ENCODE measurements around the gene LCE1F. TPM values are rescaled to one million over a fixed set of nuclear protein-coding genes. Genes with fewer than 3 reads are reported as not detected.

LCE1F gene, protein sequence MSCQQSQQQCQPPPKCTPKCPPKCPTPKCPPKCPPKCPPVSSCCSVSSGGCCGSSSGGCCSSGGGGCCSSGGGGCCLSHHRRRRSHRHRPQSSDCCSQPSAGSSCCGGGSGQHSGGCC
- polyA plus RNA-seq (ENCODE audit: insufficient read length in 10 of 10) = not detected
- long read RNA-seq, donor 1 = 0 reads
- long read RNA-seq, donor 2 = 0 reads
- long read RNA-seq, donor 3 = 0 reads
- long read RNA-seq, donor 4 = 0 reads
- long read RNA-seq, donor 5 = 0 reads
- long read RNA-seq, donor 6 = 0 reads
- long read RNA-seq, donor 7 = 0 reads
- long read RNA-seq, donor 8 = 0 reads
- long read RNA-seq, donor 9 = 0 reads

DNA sequence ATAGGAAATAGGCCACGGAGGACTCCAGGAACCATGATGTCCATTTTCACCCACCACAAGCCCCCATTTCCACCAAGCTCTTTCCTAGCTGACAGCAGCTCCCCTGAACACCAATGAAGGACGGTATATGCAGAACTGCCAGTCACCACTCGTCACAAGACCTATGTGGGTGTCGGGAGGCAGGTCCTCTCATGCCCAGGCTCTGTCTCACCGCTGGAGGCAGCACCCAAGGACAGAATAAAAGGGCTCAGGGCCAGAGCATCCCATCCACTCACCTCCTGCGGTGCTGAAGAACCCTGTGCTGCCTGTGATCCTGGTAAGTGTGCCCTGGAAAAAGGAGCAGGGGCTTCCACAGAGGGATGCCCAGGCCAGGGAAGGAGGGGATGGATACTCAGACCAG is at the start of gene LCE1F:
LCE1F (plus strand) TSS at position 266 of the 400 bp plus-strand sequence. CDS start 1,232 bp downstream, outside the sequence.
- DNase-seq = no peak

DNA sequence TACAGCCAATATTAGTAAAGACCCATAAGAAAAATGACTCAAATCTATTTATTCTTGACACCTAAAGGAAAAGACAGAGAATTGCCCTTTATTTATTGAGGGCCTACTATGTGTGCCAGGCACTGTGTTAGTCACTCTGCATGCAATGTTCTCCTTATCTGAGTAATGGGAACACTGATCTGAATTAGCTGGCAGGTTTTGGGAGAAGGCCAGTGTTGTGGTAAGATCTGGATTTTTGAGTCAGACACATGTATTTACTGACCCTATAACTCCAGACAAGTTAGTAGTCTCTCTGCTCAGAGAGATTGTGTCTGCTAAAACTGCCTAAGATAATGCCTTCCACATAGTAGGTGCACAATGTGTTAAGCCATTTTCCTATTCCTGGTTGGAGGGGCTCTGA is 49.7 kb upstream of the LCE1F start:
- no peak for DNase-seq

DNA sequence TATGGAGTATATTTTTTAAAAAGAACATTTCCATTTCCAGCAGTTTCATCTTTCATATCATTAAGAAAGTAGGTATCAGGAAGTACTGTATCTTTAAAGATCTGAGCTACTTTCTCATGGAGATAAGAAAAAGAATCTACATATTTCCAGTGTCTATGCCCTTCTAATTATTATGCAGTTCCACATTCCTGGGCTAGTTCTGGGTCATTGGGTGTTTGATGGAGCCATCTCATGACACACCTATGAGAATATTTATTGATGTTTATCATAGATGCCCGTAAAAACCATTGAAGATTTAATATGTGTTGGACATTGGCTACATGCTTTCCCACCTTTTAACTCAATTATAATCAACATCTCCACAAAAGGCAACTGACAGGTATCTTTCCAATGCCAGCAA is 46.0 kb upstream of the LCE1F start:
- DNase-seq = no peak

DNA sequence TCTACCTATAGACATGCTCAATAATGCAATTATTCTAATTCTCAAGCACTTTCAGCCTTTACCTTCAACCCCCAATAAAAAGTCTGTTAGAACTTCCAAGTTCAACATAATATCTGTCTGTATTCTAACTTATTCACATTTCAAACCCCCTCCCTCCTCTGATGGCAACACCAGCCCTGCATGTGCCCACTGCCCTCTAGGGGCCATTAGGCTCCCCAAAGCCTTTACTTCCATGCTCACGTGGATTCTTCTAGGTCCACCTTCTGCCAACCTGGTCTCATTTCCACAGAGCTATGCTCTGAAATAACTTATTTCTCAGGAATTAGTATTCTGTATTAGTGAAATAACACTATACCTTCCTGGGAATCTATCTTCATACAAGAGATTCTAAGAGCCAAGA is 39.3 kb upstream of the LCE1F start:
- no peak for DNase-seq

DNA sequence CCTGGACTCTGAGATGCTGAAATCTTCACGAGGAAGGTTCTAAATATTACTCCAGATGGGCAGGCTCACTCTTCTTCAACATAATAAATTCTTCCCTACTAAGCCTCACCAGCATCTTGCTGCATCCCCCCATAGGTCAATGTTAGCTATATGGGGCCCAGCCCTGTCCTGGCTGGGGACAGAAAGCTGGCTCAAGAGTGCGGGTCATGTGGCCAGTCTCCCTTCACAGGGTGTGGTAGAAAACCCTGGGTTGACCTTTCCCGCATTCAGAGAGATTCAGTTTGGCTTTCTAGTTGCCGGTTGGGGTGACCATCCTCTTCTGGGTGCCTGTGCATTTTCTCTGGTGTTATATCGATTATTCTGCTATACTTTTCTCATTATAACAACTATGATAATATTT is 36.9 kb upstream of the LCE1F start:
- no peak for DNase-seq

DNA sequence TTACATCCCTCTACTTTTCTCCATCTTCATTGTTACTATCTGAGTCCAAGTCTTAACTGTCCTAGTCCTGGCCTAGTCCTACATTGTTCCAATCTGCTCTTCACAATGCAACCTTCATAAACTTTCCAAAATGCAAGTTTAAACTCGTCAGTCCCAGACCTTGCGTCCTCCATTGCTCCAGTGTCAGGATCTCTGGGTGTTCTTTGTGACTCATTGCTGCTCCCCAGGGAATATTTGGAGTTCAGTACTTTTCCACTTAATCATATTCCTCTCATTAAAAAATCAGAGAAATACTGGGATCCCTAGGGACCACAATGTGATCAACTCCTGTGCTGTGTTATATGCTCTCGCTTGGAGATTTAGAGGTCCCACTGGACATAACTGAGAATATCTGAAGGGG is 35.1 kb upstream of the LCE1F start:
- DNase-seq = no peak

DNA sequence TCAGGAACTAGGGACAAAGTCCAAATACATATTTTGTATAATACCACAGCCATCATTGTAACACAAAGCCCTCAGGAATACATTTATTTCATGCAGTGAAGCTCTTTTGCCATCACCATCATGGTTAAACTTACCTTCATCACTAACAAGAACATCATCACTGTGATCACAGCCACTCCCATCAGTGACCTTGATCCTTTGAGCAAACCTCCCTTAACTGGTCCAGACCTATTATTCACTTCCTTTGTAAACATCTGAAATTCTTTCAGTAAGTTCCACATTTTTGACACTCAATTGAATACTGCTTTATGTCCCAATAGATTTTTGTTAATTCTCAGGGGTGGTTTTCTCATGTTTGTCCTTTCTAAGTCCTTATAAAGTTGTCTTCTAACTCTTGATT is 33.3 kb upstream of the LCE1F start:
- no peak for DNase-seq

DNA sequence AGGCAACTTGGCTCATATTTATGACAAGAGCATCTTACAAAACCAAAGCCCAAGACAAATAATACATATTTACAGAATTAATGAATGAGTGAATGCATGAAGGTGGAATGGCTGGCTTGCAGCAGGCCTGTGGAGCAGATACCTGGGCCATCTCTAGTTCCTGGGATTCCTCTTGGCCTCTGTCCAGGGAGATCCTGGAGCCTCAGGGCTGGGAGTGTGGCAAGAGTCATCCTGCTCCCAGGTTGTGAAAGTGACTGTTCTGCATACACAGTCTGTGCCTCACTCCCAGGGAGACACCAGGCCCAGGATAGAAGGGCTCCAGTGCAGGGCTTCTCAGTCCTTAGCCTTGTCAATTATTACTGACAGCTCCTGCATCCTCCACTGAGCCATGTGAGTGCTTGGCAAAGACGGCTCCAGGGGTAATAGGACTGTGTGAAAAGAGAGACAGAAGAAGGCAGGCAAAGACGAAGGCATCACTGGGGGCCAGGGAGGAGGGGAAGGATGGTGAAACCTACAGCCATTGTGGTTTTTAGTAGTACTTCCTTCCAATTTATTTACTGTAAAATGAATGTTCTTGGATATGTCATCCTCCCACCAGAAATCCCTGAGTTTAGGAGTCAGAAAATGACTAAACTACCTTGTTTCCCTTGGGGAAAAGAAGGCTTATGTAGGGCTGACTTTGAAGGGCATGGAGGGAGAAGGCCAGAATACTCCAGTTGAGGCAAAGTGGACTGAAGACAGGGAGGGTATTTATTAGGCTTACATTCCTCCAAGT is 31.4 kb upstream of the LCE1F start:
- no peak for DNase-seq

DNA sequence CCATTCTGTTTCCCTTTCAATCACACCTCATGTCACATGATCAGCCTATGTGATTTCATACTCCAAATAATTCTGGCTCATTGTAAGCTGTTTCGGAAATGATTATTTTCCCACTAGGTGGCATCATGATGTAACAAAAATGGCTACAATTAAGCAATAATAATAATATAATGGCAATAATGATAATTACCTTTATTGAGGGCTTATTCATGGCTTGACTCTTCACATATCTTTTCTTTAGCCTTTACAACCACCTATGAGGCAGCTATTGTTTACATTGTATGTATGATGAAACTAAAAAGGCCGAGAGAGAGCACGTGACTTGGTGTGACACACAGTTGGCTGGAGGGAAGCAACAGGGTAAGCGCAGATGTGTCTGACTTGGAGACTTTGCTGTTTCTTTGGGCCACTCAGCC is 29.6 kb upstream of the LCE1F start:
- DNase-seq = no peak

DNA sequence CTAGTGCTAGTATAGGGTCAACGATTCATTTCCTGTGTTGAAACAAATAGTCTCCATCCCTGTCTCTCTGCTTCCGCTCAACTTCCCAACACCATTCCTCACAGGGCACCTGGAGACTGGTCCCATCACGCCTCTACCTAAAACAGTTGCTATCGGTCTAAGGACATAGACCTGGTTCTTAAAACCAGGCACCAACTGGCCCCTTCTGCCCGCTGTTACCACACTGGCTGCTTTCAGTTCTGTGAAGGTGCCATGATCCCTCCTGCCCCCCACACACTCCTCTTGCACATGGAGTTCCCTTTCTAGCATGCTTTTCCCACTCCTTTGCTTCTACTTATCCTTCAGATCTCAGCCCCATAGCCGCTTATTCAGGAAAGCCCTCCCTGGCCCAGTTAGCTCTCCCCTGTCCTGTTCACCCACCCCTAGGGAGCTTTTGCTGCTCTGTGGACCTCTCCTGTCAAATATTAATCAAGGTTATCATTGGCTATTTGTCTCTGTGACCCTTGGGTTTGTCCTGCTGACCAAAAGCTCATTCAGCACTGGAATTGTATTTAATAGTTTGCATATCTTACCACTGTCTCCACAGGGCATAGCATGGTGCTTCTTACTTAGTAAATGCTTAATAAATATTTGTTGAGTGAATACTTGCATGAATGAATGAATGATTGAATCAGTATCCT is 29.0 kb upstream of the LCE1F start:
- DNase-seq = no peak

DNA sequence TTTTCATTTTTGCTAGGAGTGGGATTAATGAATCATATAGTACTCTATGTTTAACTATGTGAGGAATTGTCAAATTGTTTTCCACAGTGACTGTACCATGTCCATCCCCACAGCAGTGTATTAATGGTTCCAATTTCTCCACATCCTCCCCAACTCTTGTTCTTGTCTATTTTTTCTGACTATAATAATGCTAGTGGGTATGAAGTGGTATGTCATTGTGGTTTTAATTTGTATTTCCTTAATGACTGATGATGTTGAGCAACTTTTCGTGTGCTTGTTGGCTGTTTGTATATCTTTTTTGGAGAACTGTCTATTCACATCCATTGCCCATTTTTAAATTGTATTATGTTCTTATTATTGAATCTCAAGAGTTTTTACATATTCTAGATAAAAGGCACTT is 27.1 kb upstream of the LCE1F start:
- no peak for DNase-seq

DNA sequence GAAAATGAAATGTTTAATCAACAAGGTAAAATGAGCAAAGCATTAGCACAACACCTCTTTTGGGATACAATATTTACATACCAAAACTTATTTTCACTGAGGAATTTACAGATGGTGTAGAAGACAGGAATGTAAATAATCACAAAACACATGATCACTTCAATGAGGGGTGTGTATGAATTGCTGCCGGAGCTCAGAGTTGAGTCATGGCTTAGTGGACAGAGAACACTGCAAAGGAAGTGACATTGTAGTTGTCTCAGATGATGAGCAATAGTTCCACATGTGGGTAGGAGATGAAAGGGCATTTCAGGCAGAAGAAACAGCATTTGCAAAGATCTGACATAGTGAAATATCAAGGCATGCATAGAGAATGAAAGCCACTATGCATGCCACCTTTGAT is 22.7 kb upstream of the LCE1F start:
- peak in 1 of 3 donors; percentile 2 for DNase-seq

DNA sequence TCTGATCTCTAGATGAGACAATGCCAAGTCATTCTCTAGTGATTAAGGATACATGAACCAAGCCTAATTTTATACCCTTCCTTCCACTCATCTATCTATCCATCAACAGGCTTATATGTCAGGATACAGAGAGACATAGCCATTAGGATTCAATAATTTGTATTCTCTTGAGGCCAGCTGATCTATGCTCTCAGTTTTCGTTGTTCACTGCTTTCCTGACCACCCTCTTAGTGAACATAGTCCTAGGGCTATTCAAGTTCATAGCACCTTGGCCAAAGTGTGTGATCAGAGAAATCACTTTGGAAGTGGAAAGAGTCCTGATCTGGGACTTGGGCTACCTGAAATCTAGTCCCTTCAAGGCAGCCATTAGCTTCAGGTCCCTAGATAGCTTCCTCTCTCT is 21.4 kb upstream of the LCE1F start:
- no peak for DNase-seq

DNA sequence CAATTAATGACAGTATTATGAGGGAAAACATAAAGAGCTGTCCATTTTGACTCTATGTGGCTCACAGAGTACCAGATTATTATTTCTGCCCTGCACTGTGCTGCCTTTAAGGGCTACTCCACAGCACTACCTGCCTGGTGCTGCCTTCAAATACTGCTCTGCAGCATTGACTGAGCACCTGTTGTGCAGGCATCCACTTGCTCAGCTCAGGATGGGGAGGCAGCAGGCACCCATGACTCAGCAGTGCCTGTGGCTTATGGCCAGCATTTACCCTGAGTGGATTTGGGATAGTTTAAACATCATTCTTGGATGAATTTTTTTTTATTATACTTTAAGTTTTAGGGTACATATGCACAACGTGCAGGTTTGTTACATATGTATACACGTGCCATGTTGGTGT is 18.1 kb upstream of the LCE1F start:
- no peak for DNase-seq

DNA sequence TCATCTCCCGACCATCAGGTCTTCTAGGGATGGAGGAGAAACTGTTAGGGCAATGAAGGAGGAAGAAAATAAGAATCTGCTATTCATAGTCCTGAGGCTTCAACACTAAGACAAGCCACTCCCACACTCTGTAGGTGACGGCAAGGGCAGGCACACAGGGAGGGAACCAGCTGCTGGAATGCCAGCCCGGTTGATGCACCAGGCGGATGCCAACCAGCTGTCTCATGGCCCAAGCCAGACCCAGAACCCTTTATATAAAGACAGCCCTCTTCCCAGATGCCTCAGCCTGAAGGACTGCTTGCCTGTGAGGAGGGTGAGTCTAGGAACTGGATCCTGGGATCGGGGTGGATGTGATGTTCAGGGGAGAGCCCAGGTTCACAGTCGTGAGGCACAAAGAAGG is 17.2 kb upstream of the LCE1F start, which contains the start of gene KPRP:
KPRP (plus strand) TSS at position 279 of the 400 bp plus-strand sequence. CDS start 1,564 bp downstream, outside the sequence.
- no peak for DNase-seq

DNA sequence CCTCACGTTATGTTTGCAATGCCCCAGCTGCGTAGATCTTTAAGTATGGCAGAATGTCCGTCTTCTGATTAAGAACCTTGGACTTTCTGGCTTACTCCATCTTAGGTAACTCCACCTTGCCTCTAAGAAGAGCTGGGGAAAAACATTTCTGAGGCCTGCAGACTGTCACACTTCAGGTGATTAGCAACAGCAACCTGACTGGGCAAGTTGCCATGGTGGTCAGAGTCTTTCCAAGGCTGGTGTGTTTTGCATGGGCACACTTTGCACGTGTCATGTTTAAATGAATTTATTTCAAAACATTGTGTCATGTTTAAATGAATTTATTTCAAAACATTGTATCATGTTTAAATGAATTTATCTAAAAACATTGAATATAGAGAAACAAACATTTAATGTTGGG is 16.3 kb upstream of the LCE1F start:
- no peak for DNase-seq

DNA sequence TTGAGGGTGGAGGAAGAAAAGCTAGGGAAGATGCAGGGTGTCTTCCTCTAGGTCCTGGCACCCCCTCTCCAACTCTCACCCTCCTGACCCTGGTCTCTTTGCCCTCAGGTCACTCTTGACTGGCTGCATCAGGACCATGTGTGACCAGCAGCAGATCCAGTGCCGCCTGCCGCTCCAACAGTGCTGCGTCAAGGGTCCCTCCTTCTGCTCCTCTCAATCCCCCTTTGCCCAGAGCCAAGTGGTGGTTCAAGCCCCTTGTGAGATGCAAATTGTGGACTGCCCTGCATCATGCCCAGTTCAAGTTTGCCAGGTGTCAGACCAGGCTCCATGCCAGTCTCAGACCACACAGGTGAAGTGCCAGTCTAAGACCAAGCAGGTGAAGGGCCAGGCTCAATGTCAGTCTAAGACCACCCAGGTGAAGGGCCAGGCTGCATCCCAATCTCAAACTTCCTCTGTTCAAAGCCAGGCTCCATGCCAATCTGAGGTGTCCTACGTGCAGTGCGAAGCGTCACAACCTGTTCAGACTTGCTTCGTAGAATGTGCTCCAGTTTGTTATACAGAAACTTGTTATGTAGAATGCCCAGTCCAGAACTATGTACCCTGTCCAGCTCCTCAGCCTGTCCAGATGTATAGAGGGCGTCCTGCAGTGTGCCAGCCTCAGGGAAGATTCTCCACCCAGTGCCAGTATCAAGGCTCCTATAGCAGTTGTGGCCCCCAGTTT is 15.3 kb upstream of the LCE1F start:
- DNase-seq = no peak

DNA sequence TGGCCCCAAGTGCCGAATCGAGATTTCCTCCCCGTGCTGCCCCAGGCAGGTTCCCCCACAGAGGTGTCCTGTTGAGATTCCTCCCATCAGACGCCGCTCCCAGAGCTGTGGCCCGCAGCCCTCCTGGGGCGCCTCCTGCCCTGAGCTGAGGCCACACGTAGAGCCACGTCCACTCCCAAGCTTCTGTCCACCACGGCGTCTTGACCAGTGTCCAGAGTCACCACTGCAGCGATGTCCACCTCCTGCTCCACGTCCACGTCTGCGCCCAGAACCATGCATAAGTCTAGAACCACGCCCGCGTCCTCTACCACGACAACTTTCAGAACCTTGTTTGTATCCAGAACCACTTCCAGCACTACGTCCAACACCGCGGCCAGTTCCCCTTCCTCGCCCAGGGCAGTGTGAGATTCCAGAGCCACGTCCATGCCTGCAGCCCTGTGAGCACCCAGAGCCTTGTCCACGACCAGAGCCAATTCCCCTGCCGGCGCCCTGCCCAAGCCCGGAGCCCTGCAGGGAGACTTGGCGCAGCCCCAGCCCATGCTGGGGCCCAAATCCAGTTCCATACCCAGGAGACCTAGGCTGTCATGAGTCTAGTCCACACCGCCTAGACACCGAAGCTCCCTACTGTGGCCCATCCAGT is 14.3 kb upstream of the LCE1F start:
- DNase-seq = no peak

DNA sequence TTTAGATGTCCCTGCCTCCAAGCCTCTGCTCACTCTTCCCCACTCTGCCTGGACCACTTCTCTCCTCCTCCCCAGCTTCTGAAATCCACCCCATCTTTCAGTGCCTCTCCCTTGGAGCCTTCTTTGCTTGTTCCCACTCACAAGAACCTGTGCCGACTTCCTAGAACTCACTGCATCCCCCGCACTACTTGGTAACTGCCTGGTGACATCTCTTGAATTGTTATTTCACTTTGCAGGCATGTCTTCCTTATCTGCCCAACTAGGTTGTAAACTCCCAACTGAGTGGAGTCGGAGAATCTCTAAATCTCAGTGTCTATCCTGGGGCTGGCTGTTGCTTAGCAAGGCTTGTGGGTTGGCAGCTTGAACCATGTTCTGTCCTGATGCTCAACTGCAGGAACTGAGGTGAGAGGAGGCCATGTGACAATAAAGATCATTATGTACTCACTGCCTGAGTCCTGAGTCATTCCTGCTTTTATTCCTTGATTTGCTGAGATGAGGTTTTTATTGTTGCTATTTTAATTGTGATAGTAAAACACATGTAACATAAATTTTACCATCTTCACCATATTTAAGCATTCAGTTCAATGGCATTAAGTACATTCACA is 13.2 kb upstream of the LCE1F start:
- DNase-seq = no peak

DNA sequence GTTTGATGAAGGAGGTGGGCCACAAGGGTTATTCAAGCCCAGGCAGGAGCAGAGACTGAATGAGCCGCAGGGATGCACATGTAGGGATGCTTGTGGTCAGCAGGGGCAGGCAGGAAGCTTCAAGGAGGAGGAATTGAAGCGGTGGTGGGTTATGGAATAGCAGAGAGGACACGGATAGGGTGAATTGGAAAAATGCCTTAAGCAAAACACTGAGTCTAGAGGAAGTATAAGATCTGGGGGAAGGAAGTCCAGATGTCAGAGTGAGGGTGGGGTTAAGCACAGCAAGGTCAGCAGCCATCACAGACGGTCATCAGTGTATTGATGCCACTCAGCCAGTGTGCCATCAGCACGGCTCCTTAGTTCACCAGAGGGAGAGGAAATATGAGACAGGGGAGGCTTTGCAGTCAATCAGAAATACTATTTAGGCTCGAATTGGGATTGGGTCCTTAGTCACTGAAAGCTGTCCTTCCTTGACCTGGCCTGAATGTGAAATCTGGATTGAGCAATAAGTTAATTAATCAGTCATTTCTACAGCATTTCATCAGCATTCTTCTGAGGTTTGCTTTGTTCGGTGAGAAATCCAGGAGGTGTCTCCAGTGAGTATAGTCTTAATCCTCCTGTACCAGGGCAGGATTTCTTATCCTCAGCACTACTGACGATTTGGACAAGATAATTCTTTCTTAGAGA is 6.0 kb upstream of the LCE1F start:
- DNase-seq = no peak

DNA sequence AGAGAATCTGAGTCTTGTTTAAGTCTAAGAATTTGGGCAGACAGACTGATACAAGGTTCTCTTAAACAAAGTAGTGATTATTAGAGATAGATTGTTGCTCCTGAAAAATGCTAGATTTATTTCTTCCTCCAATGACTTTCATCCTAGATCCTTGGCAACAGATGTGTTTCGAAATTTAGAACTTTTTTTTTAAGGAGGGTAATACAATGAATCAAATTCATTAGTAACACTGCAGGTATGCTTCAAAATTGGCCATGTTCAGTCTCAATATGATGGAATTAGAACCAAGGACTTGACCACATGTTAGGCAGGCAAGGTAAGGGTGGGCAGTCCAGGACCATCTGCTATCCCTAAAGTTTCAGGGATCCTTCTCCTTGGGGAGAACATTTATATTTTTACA is 4.5 kb upstream of the LCE1F start:
- no peak for DNase-seq

Data from muscle of back (tissue), 13 donors.